GM12865 (cell line): Measurements from ENCODE around the gene SIL1.
"Not testable (repeated sequence)": the region's sequence is repeated elsewhere in the genome, so short reads cannot be mapped to it uniquely, and the experiment has no call there.

ENCODE experiments used
- DNase-seq: peaks from one replicate; pipeline ENCODE4 v3.0.0; 2010; ENCODE audit warnings: low read depth
- H3K4me3 ChIP-seq: 2 replicates; pipeline ENCODE4 v1.5.1; 2011; ENCODE audit warnings: mild to moderate bottlenecking, low read depth, low read length, control low read depth
- CTCF ChIP-seq: IDR thresholded peaks from 2 replicates; pipeline ENCODE4 v1.5.1; 2011; ENCODE audit warnings: low read length, control low read depth, low read depth, inconsistent platforms; ENCODE audit not compliant: insufficient read depth; ENCODE audit errors: missing control alignments

Gene SIL1

GRCh38 chr5:139181835-139182452, 16.2 kb downstream of the SIL1 start:
- H3K4me3 ChIP-seq = no peak overlapping the region
- no peak for TF ChIP-seq CTCF
- no peak for DNase-seq

GRCh38 chr5:139181322-139181730, 16.8 kb downstream of the SIL1 start:
- no peak overlapping the region for H3K4me3 ChIP-seq
- no peak for DNase-seq
- no peak for TF ChIP-seq CTCF

- no peak for DNase-seq
Observed at GRCh38 chr5:139180850-139181249, 17.3 kb downstream of the SIL1 start.

GRCh38 chr5:139179778-139180513, 18.2 kb downstream of the SIL1 start:
- H3K4me3 ChIP-seq, DNase-seq: not testable (repeated sequence)

More at GRCh38 chr5:139180850-139181249, 17.3 kb downstream of the SIL1 start:
- H3K4me3 ChIP-seq = no peak overlapping the region
- TF ChIP-seq CTCF = no peak

GRCh38 chr5:139178935-139179334, 19.2 kb downstream of the SIL1 start:
- no peak for TF ChIP-seq CTCF
- no peak overlapping the region for H3K4me3 ChIP-seq
- no peak for DNase-seq

- no peak overlapping the region for H3K4me3 ChIP-seq
- TF ChIP-seq CTCF = no peak
- DNase-seq = no peak
Observed at GRCh38 chr5:139178589-139178917, 19.6 kb downstream of the SIL1 start.

GRCh38 chr5:139177809-139178588, 20.2 kb downstream of the SIL1 start:
- H3K4me3 ChIP-seq = no peak overlapping the region
- no peak for TF ChIP-seq CTCF
- DNase-seq = peak; percentile 60

- not testable (repeated sequence) for DNase-seq, H3K4me3 ChIP-seq
Observed at GRCh38 chr5:139177281-139177680, 20.9 kb downstream of the SIL1 start.

- not testable (repeated sequence) for DNase-seq, H3K4me3 ChIP-seq
Observed at GRCh38 chr5:139174382-139174781, 23.8 kb downstream of the SIL1 start.
